Stimulated activated CD8-positive, alpha-beta memory T cell treated with anti-CD3 and anti-CD28 coated beads, Interleukin-15, amount 100 ng/mL, for 1 hour (primary cell): ENCODE data around the gene HTR1E.
"Not testable (repeated sequence)": the region's sequence is repeated elsewhere in the genome, so short reads cannot be mapped to it uniquely, and the experiment has no call there.

ENCODE experiments used
- DNase-seq: peaks from one replicate; pipeline ENCODE4 v3.0.0-alpha.2; 2020; ENCODE audit warnings: low read depth

HTR1E gene

DNA sequence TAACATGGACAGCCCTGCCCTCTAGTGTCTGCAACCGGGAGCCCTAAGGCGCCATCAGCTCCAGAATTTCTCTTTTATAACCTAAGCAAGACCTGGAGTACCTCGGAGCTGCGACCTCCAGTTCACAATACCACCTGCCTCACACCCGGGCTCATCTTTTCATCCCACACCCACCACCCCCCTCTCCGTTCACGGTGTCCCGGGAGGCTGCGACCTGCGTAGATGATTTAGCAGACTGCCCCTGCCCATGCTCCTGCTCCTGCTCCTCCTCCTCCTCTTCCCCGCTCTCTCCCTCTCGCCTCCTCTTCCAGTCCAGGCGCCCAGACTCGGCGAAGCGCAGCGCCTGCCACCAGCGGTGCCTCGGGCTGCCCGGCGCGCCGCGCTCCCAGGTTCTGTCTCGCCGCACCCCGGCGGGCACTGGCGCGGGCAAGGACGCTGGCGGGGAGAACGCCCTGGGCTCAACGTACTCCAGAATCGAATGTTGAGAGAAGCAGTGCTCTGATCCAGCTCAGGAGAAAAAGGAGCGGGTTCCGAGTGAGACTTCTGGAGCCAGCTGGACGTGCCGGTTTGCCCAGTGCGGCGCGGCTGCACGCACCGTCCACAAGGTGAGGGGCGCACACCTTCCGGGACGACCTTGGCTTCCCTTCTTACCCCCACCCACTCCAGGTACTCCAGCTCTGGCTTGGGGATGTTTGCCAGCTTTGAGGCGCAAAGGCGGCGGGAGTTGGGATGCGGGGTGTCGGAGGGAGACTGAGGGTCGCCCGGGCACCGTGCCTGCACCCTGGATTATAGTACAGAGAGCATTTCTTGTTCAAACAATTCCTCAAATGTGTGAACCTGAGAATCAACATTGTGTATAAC, at the start of gene HTR1E:
TSS of gene HTR1E (plus strand) at position 310 of the 861 bp plus-strand sequence. CDS start 77,807 bp downstream, outside the sequence.
- no peak for DNase-seq

GRCh38 chr6:86888301-86888700, 49.0 kb upstream of the HTR1E start:
- DNase-seq: no peak

- DNase-seq: not testable (repeated sequence)
These were observed 40.1 kb upstream of the HTR1E start for GRCh38 chr6:86897265-86897664.

- DNase-seq: no peak
These were observed 23.5 kb upstream of the HTR1E start for GRCh38 chr6:86913795-86914194.

GRCh38 chr6:86916393-86916792, 20.9 kb upstream of the HTR1E start:
- DNase-seq: no peak

DNA sequence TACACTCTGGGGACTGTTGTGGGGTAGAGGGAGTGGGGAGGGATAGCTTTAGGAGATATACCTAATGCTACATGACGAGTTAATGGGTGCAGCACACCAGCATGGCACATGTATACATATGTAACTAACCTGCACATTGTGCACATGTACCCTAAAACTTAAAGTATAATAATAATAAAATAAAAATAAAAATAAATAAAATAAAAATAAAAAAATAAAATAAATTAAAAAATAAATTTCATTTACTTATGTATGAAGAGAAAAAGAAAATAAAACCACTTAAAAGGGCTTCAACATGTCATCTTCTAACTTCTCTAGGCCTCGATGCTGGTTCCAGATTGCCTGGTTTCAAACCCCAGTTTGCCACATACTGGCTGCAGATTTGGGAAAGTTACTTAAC, 10.2 kb upstream of the HTR1E start:
- not testable (repeated sequence) for DNase-seq

DNA sequence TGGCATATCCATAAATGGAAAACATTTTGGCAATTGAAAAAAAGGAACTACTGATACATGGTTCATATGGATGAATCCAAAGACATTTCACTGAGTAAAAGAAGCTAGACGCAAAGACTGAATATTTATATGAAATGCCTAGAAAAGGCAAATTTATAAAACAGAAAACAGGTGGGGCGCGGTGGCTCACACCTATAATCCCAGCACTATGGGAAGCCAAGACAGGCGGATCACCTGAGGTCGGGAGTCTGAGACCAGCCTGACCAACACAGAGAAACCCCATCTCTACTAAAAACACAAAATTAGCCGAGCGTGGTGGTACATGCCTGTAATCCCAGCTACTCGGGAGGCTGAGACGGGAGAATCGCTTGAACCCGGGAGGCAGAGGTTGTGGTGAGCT, 9.5 kb upstream of the HTR1E start:
- not testable (repeated sequence) for DNase-seq

DNA sequence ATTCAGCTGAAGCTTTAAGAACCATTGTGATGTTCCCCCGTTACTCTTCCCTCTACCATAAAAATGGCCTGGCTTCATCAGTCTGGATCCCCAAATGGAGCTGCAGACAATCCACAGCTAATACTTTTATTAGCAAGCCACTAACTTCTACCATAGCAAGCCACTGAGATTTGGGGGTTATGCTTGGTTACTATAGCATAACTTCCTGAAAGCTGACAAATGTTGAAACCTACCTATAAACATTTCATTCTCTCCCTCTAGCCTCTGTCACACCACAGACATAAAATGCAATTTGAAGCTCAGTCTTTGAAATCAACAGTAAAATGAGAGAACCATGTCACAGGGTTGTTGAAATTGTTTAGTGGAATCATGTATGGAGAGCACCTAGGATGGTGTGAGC, 3.0 kb upstream of the HTR1E start:
- no peak for DNase-seq

DNA sequence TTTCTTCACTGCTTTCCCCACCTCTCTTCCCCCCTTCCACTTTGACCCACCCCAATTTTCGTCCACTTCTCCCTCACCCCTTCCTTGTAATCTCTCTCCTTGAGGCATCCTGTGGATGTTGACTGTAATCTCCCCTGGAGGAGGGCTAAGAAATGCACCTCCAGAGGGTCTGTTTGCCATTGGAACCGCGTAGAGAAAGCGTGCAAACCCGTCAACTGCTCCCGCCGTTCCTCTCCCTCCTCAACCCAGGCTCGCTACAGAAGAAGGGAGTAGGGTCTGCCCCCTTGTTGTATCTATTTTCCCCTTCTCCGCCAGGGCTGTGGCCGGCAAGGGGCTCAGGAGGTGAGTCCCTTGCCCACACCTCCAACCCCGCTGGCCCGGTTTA, 502 bp upstream of the HTR1E start:
- no peak for DNase-seq

DNA sequence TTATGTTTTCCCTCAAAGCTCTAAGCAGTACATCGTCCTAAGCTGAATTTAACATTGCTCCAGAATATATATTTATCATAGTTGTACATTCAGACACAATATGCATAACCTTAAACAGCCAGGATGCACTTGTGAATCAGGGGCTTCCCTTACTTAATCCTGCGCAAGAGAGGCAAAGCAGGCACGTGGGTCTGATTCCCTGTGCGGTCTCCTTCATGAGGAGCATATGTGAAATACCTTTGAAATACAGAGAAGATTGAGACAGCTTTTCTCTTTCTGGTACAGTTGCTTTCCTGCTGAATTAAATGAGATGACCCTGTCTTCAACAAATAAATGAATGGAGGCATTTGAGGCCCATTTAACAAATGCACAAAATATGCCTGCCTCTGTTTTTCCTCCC, 1.5 kb downstream of the HTR1E start:
- DNase-seq: no peak

- DNase-seq: no peak
These were observed 4.1 kb downstream of the HTR1E start for GRCh38 chr6:86941461-86941860.

DNA sequence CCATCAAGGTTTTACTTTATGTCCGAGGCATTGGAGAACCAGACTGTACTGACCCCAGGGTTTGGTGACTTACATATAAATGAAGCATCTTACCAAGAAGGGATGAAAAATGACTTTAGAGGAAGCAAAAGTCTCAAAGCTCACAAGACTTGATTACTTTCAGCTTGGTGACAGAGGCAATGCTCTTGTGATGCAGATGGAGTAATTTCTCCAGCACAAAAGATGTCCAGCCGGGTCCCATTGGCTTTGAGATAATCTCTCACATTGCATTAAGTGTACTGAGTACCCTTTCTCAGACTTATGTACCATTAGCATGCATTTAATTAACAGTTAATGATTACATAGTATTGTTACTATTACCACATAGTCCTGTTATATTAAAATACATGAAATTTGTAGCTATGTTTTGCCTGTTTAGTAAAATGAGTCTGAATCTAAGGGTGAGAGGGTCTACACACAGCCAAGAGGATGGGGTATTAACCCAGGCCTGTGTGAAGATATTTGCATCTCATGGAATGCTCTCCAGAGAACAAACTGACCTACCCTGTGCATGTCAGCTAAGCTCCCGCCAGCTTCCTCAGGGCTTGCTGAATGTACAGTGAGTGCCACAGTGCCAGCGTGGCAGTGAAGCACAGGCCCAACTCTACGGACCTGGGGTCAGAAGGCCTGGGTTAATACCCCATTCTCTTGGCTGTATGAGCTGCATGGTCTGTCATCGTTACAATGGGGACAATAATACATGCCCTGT, 5.6 kb downstream of the HTR1E start:
- DNase-seq: no peak

GRCh38 chr6:86943819-86944407, 6.6 kb downstream of the HTR1E start:
- DNase-seq: no peak

GRCh38 chr6:86949771-86950170, 12.4 kb downstream of the HTR1E start:
- no peak for DNase-seq

DNA sequence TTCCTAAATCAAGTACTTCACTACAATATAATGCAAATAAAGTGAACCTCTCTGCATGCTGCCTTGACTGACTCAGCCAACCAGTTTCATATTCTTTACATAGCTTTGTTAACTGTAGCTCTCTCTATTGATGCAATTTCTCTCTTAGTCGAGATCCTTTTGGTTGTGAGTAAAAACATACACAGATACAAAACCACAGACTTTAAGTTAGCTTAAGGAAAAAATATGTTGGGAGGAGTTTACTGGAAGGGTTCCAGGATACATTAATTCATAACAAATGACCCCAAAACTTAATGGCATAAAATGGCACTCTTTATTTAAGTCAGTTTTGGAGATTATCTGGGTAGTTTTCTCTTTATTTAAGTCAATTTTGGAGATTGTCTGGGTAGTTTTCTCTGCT, 15.7 kb downstream of the HTR1E start:
- no peak for DNase-seq

DNA sequence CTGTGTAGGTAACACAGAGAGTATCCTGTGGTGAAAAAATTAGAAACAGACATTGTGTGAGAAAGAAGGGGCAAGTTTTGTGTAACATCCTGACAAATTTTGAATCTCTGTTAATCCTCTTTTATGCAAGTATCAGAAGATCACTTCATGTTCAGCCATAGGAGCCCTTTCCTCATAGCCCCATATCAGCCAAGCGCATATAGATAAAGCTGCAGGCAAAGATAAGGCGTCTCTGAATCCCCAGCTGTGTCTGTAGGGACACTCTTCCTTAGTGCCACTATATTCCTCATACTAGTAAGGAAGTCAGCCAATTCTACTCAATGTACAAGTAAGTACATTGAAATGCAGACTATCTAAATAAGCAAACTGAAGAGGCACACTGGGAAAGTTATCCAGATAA, 22.3 kb downstream of the HTR1E start:
- no peak for DNase-seq

GRCh38 chr6:86961455-86962200, 24.3 kb downstream of the HTR1E start:
- no peak for DNase-seq

DNA sequence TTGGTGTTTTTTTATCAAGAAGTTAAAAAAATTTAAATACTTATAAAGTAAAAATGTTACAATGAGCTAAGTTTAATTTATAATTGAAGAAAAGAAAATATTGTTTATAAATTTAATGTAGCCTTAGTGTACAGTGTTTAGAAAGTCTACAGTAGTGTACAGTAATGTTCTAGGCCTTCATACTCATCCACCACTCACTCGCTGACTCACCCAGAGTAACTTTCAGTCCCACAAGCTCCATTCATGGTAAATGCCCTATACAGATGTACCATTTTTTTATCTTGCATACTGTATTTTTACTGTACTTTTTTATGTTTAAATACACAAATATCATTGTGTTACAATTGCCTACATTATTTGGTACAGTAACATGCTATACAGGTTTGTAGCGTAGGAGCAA, 26.0 kb downstream of the HTR1E start:
- DNase-seq: no peak

- no peak for DNase-seq
These were observed 26.8 kb downstream of the HTR1E start for GRCh38 chr6:86964029-86964579.

DNA sequence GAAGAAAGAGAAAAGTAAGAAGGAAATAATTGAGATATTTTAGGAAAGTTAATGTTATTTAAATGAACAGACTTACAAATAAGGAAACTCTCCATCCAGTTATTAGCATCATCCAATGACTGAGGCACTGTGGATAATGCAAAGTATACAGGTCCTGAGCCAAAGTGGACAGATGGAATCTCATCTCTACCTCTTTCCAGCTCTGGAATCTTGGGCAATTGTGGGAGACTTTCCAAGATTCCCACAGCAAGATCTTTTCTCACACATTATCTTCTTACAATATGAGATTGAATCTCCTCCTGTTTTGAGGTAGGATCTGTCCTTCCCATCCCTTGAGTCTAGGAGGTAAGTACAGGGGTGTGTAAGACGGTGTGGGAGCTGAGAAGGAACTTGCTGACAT, 28.9 kb downstream of the HTR1E start:
- DNase-seq: no peak

GRCh38 chr6:86969573-86969972, 32.2 kb downstream of the HTR1E start:
- no peak for DNase-seq

DNA sequence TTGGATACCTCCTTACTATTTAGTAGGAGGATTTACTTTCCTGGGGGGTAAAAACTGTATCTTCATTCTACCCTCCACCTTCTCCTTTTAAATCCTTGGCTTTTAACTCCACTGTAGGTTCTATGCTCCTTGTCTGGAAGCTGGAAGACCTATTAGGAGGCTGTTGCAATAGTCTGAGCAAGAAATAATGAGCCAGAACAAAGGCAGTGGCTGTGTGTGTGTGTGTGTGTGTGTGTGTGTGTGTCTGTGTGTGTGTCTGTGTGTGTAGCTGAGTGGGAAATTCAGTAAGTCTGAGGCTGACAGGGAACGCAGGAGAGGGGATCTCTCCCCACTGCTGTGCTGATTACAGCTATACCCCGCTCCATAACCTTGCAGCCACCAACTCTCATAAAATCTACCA, 35.8 kb downstream of the HTR1E start:
- DNase-seq: no peak
